Measurements from ENCODE around the gene RAB9A. TPM values are rescaled to one million over a fixed set of nuclear protein-coding genes. Genes with fewer than 3 reads are reported as not detected.

Gene RAB9A
- total RNA-seq, 1 experiment from 2014 or later = 15.3 TPM

DNA sequence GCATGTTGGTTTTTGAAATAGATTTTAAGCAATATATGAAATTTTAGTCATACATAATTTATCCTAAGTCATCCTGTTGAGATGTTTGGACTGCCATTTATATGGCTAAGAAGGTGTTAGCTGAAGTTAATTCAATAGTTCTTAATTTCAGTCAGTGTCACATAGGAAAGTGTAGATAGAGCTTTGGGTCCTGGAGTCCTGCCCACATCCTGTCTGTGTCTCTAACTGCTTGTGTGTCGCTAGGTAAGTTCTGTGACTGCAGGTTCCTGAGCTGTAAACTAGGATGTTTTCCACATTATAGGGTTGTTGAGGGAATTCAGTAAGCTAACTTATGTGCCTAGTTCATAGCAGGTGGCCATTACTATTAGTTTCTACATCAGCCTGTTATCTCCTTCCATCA lies 66.3 kb downstream of the RAB9A start:
- POLR2A ChIA-PET = no interaction called here
- no peak for ATAC-seq

DNA sequence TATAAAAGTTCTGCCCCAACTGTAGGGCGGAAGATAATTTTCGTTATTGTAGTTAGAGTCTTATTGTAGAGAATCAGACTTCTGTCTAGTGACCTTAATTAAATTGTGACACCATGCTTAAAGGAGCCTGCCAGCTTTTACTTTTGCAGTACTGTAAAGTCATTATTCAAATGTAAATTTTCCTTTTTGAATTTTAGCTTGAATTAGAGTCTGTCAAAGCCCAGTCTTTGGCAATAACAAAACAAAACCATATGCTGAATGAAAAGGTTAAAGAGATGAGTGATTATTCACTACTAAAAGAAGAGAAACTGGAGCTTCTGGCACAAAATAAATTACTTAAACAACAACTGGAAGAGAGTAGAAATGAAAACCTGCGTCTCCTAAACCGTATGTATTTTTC lies 67.5 kb downstream of the RAB9A start:
- ATAC-seq = no peak
- no peak for TF ChIP-seq SIN3A (IDR thresholded peaks at IDR 0.05; ENCODE audit: borderline replicate concordance, insufficient read depth, low read depth, low read length)
- no peak for TF ChIP-seq TCF7L2 (IDR thresholded peaks at IDR 0.05; ENCODE audit: low read depth, low read length)
- TF ChIP-seq, protein P1, sequence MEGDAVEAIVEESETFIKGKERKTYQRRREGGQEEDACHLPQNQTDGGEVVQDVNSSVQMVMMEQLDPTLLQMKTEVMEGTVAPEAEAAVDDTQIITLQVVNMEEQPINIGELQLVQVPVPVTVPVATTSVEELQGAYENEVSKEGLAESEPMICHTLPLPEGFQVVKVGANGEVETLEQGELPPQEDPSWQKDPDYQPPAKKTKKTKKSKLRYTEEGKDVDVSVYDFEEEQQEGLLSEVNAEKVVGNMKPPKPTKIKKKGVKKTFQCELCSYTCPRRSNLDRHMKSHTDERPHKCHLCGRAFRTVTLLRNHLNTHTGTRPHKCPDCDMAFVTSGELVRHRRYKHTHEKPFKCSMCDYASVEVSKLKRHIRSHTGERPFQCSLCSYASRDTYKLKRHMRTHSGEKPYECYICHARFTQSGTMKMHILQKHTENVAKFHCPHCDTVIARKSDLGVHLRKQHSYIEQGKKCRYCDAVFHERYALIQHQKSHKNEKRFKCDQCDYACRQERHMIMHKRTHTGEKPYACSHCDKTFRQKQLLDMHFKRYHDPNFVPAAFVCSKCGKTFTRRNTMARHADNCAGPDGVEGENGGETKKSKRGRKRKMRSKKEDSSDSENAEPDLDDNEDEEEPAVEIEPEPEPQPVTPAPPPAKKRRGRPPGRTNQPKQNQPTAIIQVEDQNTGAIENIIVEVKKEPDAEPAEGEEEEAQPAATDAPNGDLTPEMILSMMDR (IDR thresholded peaks at IDR 0.05) = no peak
- no peak for TF ChIP-seq POLR2AphosphoS5 (IDR thresholded peaks at IDR 0.05; ENCODE audit: low read depth, low read length)
- TF ChIP-seq, protein P2, sequence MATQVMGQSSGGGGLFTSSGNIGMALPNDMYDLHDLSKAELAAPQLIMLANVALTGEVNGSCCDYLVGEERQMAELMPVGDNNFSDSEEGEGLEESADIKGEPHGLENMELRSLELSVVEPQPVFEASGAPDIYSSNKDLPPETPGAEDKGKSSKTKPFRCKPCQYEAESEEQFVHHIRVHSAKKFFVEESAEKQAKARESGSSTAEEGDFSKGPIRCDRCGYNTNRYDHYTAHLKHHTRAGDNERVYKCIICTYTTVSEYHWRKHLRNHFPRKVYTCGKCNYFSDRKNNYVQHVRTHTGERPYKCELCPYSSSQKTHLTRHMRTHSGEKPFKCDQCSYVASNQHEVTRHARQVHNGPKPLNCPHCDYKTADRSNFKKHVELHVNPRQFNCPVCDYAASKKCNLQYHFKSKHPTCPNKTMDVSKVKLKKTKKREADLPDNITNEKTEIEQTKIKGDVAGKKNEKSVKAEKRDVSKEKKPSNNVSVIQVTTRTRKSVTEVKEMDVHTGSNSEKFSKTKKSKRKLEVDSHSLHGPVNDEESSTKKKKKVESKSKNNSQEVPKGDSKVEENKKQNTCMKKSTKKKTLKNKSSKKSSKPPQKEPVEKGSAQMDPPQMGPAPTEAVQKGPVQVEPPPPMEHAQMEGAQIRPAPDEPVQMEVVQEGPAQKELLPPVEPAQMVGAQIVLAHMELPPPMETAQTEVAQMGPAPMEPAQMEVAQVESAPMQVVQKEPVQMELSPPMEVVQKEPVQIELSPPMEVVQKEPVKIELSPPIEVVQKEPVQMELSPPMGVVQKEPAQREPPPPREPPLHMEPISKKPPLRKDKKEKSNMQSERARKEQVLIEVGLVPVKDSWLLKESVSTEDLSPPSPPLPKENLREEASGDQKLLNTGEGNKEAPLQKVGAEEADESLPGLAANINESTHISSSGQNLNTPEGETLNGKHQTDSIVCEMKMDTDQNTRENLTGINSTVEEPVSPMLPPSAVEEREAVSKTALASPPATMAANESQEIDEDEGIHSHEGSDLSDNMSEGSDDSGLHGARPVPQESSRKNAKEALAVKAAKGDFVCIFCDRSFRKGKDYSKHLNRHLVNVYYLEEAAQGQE (IDR thresholded peaks at IDR 0.05; ENCODE audit: insufficient read depth in 1 of 2, low read depth in 2 of 2, low read length in 1 of 2) = no peak
- POLR2A ChIA-PET = no interaction called here
- CTCF ChIA-PET = no interaction called here
- no peak overlapping the region for H3K4me3 ChIP-seq (ENCODE audit: low read depth in 2 of 2, low read length in 2 of 2)
- BruUV-seq (replicated peaks) = no TSS peak
- H3K27me3 ChIP-seq (ENCODE audit: control insufficient read depth, insufficient read depth, low read length) = no peaks in the 10 kb centered on the region
- no peak overlapping the region for H3K27ac ChIP-seq (ENCODE audit: low read length)
- peaks cover 2% of the 10 kb centered on the region for H3K36me3 ChIP-seq (ENCODE audit: control insufficient read depth, insufficient read depth, low read length)
- no peak for DNase-seq (ENCODE audit: low read depth, low spot score)
- no peaks in the 10 kb centered on the region for H3K4me1 ChIP-seq (ENCODE audit: control insufficient read depth, insufficient read depth, low read length)
- H3K9me3 ChIP-seq (ENCODE audit: control insufficient read depth, insufficient read depth, low read depth, low read length) = no peaks in the 10 kb centered on the region
- in situ Hi-C loops (cut with HindIII; ENCODE audit: low pct_unique_long_range_greater_than_20kb, low sequenced_read_pairs) (no loop called here), intact Hi-C loops (cut with micrococcal nuclease; ENCODE audit: unreplicated experiment) (no loop called here)

More for the DNA sequence above, 66.3 kb downstream of the RAB9A start:
- H3K27me3 ChIP-seq (ENCODE audit: control insufficient read depth, insufficient read depth, low read length) = no peaks in the 10 kb centered on the region
- no peaks in the 10 kb centered on the region for H3K4me1 ChIP-seq (ENCODE audit: control insufficient read depth, insufficient read depth, low read length)
- H3K27ac ChIP-seq (ENCODE audit: low read length) = no peak overlapping the region
- in situ Hi-C loops (cut with HindIII; ENCODE audit: low pct_unique_long_range_greater_than_20kb, low sequenced_read_pairs) = no loop called here
- no peaks in the 10 kb centered on the region for H3K9me3 ChIP-seq (ENCODE audit: control insufficient read depth, insufficient read depth, low read depth, low read length)
- DNase-seq (ENCODE audit: low read depth, low spot score) = no peak
- peaks cover 2% of the 10 kb centered on the region for H3K36me3 ChIP-seq (ENCODE audit: control insufficient read depth, insufficient read depth, low read length)
- no peak overlapping the region for H3K4me3 ChIP-seq (ENCODE audit: low read depth in 2 of 2, low read length in 2 of 2)
- intact Hi-C loops (cut with micrococcal nuclease; ENCODE audit: unreplicated experiment) = no loop called here
- no peak for TF ChIP-seq TCF7L2 (IDR thresholded peaks at IDR 0.05; ENCODE audit: low read depth, low read length)
- TF ChIP-seq, protein P1 (IDR thresholded peaks at IDR 0.05) = no peak
- TF ChIP-seq SIN3A (IDR thresholded peaks at IDR 0.05; ENCODE audit: borderline replicate concordance, insufficient read depth, low read depth, low read length) = no peak
- TF ChIP-seq, protein P2 (IDR thresholded peaks at IDR 0.05; ENCODE audit: insufficient read depth in 1 of 2, low read depth in 2 of 2, low read length in 1 of 2) = no peak
- no peak for TF ChIP-seq POLR2AphosphoS5 (IDR thresholded peaks at IDR 0.05; ENCODE audit: low read depth, low read length)
- no TSS peak for BruUV-seq (replicated peaks)
- CTCF ChIA-PET = no interaction called here
